NCI-H2171 (cell line): Measurements from ENCODE around the gene ATG2A.

ENCODE experiments used
- DNase-seq: peaks from one replicate; lab custom pipeline; 2025; lab: John Stamatoyannopoulos, UW

Gene ATG2A

GRCh38 chr11:64869571-64870175 is 47.3 kb downstream of the ATG2A start:
- DNase-seq = no peak

GRCh38 chr11:64868904-64869570 is 48.0 kb downstream of the ATG2A start:
- DNase-seq = no peak

GRCh38 chr11:64867748-64868462 is 49.1 kb downstream of the ATG2A start:
- no peak for DNase-seq

GRCh38 chr11:64866173-64866491 is 50.9 kb downstream of the ATG2A start:
- no peak for DNase-seq

- no peak for DNase-seq
Observed at GRCh38 chr11:64865286-64866172, 51.5 kb downstream of the ATG2A start.

GRCh38 chr11:64864473-64865285 is 52.3 kb downstream of the ATG2A start:
- DNase-seq = no peak

- DNase-seq = no peak
Observed at GRCh38 chr11:64864135-64864472, 52.9 kb downstream of the ATG2A start.

- no peak for DNase-seq
Observed at GRCh38 chr11:64863391-64864060, 53.5 kb downstream of the ATG2A start.

- no peak for DNase-seq
Observed at GRCh38 chr11:64862987-64863390, 54.0 kb downstream of the ATG2A start.

- DNase-seq = no peak
Observed at GRCh38 chr11:64861227-64861975, 55.6 kb downstream of the ATG2A start.

- no peak for DNase-seq
Observed at GRCh38 chr11:64859542-64860414, 57.2 kb downstream of the ATG2A start.

- no peak for DNase-seq
Observed at GRCh38 chr11:64858467-64859263, 58.3 kb downstream of the ATG2A start.

GRCh38 chr11:64857485-64857884 is 59.5 kb downstream of the ATG2A start:
- DNase-seq = no peak

- no peak for DNase-seq
Observed at GRCh38 chr11:64856382-64857227, 60.4 kb downstream of the ATG2A start.

- DNase-seq = no peak
Observed at GRCh38 chr11:64855596-64856304, 61.3 kb downstream of the ATG2A start.

- no peak for DNase-seq
Observed at GRCh38 chr11:64854534-64855502, 62.2 kb downstream of the ATG2A start.
